ENCODE data around the gene ZRANB2. TPM values are rescaled to one million over a fixed set of nuclear protein-coding genes. Genes with fewer than 3 reads are reported as not detected.

The ZRANB2 gene
- 19.8 to 27.0 TPM (median 22.6 TPM) in 5 replicates for total RNA-seq (2022; extraction: Qiagen RNA extraction; ENCODE audit: low read depth)

DNA sequence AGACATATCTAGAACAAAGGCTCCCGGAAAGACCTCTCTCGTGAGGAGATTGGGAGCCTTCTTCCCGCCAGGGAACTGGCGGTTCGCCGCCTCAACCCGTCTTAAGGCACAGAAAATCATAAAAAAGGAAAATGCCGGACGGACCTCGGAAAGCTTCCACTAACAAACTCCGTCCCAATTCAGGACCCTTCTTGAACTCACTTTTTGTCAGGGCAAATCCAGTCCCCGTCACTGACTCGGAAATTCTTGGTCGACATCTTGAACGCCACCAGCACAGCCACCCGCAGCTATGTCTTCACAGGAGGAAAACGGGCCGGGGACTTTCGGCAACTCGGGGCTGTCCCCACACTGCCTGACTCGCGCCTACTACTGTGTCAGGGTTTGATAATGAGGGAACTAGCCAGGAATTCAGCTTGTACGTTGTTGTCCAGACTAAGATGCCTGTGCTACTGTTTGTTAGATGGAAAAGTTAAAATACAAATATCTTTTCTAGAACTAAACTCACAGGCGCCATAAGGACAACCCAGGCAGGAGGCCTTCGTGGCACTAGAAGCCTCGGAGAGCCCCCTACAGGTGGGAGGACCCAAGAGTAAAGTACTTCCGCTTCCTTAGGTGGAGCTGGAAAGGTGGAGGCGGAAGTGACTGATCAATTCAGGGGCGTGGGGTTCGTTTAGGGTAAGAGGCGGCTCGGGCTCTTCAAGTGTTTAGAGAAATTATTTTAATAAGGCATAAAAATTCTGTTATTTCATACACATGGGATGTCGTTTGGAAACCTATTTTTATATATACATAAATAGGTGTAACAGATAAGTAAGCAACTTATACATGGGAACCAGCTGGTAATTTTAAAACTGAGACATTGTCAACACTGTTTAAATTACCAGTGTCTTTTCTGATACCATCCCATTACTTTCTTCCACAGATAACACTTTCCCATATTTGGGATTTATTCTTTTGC lies at the start of gene ZRANB2:
ZRANB2 (minus strand) TSS at position 297 of the 958 bp plus-strand sequence; CDS start at position 257, 40 bp downstream.

GRCh38 chr1:71047635-71048607 lies 32.9 kb downstream of the ZRANB2 start, which contains the start of gene PTGER3:
TSS of gene PTGER3 (minus strand) at chr1:71047816. CDS start at chr1:71047577, 239 bp downstream.

Other genes starting within 250 kb of the ZRANB2 start
- not detected in 5 replicates for gene PTGER3, start 33.2 kb downstream of the ZRANB2 start, total RNA-seq (2022; extraction: Qiagen RNA extraction; ENCODE audit: low read depth)